ENCODE data around the gene GPR17.

The GPR17 gene

DNA sequence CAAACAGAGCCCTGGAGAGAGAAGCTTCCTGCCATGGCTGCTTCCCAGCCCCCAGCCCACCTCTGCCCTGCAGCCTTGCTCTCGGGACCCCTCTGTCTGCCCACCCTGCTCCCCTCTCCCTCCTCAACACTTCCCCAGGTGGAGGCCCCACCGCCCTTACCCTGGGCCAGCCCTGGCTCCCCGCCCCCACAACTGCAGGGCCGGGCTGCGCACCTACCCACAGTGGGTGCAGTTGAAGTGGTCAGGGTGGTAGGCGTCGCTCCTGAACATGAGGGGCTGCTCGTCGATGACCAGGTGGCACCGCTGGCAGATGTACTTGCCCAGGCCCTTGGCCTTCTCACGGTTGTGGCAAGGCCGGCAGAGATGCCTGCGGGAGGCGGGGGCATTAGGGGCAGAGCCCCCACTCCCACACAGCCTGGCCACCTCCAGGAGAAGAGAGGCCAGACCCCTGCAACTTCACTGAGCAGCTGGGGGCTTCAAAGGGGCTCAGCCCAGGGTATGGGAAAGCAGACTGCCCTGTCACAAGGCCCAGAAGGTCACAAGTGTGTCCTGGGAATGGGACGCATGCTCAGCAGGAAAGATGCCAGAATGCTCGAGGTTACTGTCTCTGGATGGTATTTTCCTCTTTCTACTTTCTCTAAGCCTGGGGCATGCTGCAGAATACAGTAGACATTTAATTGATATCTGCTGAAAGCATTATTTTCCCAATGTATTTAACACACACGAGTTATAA lies 3.1 kb upstream of the GPR17 start:
- no peak for DNase-seq

DNA sequence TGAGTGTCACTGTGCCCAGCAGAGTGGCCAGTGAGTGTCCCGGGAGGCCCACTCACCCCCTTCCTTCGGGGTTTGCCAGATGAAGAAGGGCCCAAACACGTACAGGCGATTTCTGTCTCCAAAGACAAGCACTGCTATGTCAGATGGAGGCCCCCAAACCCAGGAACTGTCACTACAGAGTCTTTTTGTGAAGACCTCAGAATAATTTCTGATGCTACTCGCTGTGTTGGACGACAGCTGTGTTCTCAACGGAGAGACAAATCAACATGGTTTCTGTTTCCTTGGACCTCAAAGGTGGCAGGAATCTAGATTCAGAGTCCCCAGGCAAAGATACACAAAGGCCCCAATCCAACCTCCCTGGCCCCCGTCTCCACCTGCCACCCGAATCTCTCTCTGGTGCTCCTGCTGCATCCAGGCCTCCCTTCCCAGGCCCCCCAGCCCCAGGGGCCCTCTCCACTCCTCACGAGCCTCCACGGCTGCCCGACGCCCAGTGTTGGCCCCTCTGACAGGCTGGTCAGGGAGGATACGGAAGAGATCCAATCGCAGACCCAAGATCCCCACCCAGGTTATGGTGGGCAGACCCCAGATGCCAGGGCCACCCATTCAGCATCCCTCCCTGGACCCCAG lies 2.4 kb upstream of the GPR17 start:
- DNase-seq, result no peak

DNA sequence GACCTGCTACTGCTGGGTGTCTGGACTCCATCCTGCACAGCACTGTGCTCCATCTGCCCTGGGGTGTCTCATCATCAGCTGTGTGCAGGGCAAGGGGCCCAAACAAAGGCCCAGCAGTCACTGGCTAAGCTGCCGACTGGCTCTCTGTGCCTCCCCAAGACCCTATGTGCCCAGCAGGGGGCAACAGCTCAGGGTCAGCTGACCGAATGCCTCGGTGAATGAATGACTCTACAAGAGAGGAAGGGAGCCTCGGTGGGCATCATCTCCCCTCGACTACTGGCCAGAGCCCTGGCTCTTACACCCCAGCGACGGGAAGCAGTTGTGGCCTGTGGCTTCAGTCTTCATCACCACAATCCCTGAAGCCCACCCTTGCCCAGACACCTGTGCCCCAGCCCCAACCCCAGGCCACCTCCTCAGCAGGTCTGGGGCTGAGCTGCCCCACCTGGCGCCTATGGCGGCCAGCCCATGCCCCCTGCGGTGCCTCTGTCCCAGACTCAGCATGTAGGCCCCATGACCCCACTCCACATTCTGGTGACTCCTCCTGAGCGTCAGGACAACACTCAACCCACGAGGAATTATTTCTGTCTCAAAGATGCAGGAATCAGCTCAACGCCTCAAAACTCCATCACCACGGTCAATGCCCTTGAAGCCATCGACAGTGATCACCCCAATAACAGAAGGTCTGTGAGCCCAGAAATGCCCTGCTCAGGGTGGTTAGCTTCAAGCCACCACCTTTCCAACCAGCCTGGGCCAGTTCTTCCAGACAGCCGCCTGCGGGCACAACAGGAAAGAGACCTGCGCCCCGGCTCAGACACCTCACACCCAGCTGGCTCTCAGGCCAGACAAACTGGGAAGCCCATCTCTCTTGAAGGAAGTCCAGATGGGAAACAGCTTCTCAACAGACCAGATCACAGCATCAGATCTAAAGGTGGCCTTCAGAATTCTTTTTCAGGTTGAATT lies 1.6 kb upstream of the GPR17 start:
- no peak for DNase-seq

DNA sequence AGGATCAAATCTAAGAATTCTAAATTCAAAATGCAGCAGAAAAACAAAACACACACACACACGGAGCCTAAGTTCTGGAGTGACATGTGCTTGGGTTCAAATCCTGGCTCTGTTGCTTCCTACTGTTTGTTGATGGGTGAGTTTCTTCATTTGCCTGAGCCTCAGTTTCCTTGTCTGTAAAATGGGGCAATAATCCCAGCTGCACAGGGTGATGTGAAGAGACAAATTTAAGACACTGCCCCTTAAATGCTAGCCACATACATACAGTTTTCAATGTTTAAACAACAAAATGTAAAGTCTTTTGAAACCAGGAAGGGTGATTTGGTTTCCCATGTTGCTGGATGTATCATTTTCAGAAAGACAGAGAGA lies 943 bp upstream of the GPR17 start:
- DNase-seq, result no peak

DNA sequence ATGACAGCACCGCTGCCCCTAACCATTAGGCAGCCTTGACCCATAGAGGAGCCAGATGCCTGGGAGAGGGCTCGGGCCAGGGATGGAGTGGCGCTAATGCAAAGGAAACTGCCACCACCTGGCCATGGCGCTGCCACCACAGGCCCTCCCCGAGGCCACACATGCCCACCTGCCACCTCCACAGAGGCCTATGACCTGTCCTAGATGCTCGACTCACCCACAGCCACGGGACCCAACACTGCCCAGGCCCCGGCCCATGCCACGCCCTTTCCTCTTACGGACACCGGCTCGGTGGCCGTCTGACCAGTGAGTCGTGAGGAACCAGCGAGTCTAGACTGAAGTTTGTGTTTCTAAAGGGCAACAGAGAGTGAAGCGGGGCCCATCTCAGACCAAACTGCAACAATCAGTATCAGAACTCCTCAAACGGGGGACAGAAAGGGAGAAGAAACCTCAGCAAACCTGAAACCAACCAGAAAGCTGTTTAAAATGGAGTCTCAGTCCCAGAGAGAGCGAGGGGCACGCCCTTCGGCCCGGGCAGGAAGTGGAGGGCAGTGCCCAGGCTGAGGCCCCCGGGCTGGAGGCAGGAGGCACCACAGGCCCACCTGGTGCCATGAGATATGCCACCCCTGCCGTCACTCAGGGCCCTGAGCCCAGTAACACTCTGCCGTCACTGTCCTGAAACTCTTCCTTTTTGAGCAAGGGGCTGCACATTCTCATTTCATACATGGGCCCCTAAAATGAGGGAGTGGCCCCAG lies 711 bp downstream of the GPR17 start:
- DNase-seq, result no peak

DNA sequence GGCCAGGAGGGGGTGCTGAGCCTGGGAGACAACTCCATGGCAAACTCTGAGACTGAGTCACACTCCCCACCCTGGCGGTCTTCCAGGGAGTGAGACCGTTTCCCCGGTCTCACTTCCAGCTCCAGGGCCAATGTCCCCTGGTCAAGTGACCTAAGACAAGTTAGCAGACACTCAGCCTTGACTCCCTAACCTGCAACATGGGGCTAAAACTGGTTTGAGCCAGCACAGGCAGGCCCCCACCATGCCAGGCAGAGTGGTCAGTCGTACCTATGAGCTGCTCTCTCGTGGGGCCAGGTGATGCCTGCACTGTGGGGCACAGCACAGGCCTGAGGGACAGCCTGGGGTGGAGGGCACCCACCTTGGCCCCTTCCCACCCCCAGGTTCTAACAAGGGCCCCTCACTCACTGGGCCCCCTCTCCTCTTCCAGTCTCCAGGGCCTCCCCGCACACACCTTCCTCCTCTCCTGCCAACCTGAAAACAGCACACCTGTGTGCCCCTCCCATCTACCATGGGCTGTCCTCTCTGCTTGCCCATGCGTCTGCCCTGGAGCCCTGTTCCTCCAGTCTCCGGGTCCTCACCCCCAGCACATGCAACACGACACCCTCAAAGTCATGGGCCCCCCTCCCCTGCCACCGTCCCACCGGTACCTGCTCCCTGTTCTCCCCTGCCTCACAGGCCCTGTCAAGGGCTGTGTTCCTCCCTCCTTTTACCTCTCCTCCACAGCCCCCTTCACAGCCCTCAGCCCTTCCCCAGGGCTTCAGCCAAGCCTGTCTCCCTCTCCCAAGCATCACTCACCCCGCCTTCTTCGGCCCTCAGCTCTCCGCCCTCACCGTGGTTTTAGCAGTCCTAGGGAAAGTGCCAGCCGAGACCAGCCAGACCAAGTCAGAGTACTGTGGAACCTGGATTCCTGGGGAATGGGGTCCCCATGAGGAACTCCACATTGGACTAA lies 1.6 kb downstream of the GPR17 start:
- DNase-seq, result no peak

DNA sequence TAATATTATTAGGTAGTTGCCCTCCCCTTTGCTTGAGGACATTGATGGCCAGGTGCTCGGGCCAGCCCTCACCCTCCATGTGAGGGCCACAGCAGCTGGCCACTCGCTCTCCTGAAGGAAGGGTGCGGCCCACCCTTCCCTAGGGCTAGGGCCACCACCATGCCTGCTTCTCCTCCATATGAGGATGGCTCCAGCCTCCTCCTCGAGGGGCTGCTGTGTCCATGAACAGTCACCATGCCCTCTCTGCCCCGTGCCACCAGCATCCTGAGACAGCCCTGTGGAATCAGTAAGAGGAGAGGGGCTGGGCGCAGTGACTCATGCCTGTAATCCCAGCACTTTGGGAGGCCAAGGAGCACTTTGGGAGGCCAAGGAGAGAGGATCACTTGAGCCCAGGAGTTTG lies 2.4 kb downstream of the GPR17 start:
- DNase-seq, result no peak

DNA sequence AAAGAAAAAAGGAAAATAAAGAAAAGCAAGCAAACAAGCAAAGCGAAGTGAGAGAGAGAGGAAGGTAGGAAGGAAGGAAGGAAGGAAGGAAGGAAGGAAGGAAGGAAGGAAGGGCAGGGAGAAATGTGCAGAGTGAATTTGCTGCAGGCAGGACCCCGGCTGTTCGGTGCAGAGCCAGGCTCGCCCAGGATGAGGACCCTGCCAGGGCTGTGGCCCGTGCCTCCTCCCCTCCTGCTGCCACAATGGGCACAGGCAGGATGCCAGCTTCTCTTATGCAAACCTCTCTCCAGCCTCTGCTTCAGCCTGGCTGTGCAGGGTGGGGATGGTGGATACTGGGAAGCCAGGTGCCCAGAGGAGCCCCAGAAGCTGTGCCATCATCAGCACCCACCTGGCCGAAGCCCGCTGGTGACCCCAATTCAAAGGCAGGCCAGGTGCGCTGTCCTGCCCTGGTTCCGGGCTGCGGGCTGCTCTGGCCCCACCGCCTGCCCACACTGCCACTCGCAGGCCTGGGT lies 3.2 kb downstream of the GPR17 start:
- no peak for DNase-seq

DNA sequence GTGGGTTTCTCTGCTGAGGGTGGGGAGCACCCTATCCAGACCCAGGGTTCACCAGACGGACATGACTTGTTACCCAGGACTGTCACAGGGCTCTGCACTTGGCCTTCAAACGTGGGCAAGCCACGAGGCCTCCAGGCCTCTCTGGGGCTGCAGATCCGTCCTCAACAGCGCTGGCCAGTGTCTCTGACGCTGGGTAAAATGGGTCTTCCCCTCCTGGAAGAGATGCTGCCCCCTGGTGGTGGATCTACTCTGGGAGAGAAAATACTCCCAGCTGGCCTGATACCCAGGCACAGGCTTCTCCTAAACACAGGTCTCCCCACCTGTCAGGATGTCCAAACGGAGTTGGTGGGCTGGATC lies 3.7 kb downstream of the GPR17 start:
- peak; percentile 82 for DNase-seq

DNA sequence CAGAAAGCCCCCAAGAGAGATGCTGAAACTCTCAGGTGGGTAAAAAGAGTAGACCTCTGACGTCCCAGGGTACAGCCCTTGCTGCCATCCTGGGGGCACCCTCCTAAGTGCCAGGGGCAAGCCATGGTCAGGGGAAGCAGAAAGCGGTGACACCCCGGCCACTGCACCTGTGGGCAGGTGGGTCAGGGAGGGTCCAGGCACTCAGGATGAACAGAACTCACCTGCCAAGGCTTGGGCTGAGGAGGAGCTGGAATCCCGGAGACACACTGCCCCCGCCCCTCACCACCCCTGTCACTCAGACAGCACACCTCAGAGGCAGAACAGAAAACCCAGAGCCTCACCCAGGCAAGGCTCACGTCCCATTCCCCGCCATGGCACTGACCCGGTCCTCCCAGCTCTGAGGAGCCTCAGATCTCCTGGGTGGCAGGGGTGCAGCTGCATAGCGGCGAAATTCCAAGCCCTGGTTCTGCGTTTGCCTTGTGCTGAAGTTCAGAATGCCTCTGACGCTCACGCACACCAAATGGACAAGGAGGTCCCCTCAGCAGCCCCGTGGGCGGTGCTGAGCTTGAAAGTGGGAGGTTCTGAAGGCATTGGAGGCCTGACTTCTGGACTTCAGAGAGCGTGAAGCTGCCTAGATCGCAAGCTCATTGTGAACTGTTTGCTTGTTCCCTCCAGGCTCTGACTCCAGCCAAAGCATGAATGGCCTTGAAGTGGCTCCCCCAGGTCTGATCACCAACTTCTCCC lies 4.3 kb downstream of the GPR17 start:
- DNase-seq, result no peak

DNA sequence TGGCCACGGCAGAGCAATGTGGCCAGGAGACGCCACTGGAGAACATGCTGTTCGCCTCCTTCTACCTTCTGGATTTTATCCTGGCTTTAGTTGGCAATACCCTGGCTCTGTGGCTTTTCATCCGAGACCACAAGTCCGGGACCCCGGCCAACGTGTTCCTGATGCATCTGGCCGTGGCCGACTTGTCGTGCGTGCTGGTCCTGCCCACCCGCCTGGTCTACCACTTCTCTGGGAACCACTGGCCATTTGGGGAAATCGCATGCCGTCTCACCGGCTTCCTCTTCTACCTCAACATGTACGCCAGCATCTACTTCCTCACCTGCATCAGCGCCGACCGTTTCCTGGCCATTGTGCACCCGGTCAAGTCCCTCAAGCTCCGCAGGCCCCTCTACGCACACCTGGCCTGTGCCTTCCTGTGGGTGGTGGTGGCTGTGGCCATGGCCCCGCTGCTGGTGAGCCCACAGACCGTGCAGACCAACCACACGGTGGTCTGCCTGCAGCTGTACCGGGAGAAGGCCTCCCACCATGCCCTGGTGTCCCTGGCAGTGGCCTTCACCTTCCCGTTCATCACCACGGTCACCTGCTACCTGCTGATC lies 4.9 kb downstream of the GPR17 start:
- no peak for DNase-seq

DNA sequence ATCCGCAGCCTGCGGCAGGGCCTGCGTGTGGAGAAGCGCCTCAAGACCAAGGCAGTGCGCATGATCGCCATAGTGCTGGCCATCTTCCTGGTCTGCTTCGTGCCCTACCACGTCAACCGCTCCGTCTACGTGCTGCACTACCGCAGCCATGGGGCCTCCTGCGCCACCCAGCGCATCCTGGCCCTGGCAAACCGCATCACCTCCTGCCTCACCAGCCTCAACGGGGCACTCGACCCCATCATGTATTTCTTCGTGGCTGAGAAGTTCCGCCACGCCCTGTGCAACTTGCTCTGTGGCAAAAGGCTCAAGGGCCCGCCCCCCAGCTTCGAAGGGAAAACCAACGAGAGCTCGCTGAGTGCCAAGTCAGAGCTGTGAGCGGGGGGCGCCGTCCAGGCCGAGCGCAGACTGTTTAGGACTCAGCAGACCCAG lies 5.4 kb downstream of the GPR17 start:
- DNase-seq, result no peak

DNA sequence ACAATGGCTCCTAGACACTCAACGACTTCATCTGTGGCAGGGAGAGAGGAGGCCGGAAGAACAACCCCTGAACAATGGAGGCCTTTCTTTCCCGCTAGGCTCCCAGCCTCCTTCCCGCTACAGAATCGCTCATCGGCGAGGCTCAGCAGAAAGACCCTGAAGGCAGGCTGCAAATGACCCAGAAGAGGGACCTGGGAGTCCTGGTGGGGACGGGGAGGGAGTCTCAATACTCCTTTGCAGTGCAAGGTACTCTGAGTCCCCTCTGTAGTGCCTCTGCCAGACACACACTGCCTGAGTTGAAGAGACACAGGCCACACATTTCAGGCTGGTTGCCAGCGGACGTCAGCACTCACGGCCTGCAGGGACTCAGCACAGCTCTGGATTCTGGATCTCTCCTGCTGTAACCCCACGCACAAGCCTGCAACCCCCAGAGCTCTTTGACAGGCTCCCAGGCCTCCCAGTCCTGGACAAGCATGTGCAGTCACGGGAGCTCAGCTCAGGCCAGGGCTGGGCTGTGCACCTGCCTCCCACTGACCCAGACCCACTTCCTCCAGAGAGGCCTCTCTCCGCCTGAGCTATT lies 6.1 kb downstream of the GPR17 start:
- no peak for DNase-seq

DNA sequence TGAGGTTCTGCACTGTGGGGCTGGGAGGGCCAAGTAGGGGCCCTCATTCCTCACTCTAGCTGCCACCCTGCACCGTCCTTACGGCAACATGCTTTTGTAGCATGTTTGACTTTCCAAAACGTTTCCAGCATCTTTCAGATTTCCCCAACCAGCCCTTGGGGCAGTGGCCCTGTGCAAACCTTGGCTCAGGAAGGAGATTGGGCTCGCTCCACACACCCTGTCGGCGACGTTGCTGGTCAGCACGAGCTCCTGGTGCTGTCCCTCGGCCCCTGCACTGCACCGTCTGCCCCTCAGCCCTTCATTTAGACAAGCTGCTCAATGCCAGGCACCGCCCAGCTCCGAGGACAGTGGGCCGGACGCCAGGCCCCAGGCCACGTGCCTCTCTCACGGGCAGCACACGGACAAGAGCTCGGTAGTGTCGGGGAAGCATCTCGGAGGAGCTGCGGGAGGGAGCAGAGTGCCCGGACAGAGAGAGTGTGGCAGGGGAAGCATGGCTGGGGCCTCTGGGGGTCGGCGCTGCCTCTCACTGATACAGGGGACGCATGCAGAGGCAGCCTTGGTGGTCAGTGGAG lies 6.9 kb downstream of the GPR17 start:
- no peak for DNase-seq

DNA sequence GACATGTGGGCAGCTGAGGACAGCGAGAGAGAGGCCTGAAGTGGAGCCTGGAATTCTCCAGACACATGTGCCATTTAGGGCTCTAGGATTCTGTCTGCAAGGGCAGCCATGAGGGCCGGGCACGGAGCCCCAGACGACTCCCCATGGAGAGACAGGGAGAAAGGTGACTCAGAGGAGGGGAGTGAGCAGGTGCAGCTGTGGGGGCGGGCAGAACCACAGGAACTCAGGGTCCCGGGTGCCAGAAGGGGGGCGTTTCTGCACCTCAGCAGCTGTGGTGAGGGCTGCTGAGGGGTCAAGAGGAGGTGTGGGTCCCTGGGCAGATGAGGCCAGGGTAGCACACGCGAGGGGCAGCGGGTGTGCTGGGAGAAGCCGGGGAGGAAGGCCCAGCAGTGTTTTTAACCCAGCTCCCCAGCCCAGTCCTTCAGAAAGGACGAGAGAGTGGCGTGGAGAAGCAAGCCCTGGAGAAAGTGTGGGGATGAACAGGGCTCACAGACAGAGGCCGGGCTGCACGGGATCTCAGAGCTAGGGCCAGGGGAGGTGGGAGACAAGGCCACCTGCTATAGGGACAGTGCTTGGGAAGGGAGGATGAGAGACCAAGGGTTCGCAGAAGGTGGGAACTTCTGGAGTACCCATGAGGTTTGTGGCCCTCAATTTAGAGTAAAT lies 7.6 kb downstream of the GPR17 start:
- DNase-seq, result no peak

DNA sequence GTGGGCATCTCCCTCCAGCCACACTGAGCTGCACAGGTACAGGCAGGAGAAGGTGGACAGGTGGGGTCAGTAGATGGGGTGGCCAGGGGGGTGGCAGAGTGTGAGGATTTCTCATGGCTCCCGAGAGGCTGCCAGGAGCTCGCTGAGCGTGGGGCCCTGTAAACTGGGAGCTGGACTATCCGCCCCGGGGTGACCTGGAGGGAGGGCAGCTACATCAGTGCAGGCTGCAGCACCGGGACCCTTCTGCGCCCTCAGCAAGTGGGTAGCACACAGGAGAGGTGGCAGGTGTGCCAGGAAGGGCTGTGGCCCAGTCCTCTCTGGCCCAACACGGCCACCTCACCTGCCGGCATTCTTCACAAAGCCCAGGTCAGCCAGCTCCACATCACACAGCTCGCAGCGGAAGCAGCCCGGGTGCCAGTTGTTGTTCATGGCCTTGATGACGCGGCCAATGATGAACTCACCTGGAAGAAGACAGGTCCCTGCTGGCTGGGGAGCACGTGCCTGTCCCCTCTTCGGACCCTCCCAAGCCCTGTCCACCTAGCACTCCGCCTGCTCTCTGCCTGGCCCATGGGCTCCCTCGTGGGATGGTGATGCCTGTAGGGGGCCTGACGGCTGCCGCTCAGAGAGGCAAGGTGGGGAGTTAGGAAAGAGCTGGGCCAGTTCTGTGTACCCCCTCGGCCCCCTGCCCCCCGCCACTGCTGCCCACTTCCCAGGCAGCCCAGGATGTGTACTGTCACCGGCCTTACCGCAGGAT lies 8.3 kb downstream of the GPR17 start:
- DNase-seq, result no peak

DNA sequence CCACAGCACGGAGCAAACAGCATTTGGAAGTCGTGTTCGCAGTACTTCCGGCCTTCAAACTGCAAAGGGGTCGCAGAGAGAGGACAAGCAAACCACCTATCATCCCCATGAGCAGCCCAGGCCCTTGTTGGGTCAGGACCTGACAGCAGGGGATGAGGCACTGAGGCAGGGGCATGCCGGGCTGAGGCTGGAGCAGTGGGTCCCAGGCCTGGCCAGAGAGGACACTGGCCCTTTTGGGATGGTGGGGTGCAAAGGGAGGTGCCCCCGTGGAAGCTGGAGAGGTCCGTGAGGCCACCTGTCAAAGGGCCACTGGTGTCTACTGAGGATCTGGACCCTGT lies 8.9 kb downstream of the GPR17 start:
- no peak for DNase-seq

Measured in CD4-positive, alpha-beta T cell treated with Interleukin-12 subunit alpha and Interleukin-12 subunit beta, for 1 hour (primary cell).